AG08395 (cell line): ENCODE measurements around the gene ADAMTS2.
A peak's percentile ranks its signal among the peaks of the same experiment; 100 is the strongest.

Source experiments
- DNase-seq: peaks from one replicate; pipeline ENCODE4 v3.0.0; 2012; ENCODE audit warnings: mixed read lengths, low spot score

The ADAMTS2 gene

DNA sequence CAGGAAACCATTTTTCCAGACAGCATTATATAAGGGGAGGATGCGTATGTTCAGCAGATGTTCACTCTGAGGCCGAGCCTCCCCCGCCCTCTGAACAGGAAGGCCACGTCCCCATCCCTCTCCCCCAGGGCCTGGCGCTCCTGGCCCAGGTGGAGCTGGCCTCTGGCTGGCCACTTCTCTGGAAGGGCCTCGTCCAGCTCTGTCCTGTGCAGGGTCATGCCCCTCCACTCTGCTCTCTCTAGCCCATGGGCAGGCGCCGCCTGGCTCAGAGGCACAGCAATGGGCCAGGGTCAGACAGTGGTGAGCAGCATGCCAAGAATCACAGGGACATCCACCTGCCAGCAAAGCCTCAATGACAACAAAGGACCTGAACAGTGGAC lies 34.2 kb downstream of the ADAMTS2 start:
- no peak for DNase-seq

DNA sequence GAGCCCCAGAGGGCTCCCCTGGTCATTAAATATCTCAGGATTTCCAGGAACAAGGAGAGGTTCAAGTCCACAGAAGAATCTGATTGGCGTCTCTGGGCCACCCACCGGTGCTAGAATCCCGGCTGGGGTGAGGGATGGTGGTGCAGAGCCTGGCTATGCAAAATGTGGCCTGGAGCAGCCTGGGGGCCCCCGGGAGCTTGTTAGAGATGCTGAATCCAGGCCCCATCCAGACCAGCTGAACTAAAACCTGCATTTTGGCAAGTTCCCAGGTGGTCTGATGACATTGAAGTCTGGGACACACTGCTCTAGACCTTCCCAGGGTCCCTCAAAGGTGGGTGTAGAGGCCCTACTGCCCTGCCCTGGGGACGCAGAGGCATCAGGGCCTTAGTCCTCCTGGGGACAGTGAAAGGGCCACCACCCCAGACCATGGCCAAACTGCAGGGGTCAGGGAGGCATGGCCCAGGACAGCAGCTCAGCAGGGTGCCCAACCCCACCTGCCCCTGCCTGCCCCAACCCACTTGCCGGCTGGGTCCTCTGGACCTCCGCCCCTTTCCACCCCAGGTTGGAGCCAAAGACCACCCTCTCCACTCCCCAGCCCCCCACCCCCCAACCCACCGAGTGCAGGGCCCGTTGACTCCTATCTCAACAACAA lies 34.7 kb downstream of the ADAMTS2 start:
- no peak for DNase-seq

DNA sequence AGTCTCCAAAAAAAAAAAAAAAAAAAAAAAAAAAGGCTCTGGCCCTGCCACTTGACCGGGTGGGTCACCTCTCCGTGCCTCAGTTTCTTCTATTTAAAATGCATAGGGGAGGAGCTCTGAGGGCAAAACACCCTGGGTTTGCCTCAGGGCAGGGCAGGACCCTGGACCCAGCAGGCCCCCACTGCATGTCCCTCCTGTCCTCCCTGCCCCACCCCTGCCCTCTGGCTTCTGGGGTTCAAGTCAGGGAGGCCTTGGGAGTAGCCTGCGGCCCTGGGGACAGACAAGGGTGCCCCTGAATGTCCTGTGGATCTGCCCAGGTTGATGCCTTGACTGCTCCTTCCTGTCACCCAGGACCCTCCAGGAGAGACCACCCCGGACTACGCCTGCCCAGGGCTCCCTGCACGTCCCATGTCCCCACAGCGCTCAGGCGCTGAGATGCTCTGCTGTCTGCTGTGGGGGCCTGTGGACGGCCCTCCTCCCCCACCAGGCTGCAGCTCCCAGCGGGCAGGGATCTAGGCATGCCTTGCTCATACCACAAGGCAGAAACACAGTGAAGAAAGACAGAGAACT lies 35.4 kb downstream of the ADAMTS2 start:
- DNase-seq, result no peak

DNA sequence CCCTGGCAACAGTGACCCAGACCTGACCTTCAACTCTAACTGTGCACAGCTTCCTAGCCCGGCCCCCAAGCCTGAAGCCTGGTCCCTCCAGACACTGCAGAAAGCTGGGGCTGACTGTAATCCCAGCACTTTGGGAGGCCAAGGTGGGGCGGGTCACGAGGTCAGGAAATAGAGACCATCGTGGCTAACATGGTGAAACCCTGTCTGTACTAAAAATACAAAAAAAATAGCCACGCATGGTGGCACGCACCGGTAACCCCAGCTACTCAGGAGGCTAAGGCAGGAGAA lies 35.9 kb downstream of the ADAMTS2 start:
- DNase-seq, result no peak

DNA sequence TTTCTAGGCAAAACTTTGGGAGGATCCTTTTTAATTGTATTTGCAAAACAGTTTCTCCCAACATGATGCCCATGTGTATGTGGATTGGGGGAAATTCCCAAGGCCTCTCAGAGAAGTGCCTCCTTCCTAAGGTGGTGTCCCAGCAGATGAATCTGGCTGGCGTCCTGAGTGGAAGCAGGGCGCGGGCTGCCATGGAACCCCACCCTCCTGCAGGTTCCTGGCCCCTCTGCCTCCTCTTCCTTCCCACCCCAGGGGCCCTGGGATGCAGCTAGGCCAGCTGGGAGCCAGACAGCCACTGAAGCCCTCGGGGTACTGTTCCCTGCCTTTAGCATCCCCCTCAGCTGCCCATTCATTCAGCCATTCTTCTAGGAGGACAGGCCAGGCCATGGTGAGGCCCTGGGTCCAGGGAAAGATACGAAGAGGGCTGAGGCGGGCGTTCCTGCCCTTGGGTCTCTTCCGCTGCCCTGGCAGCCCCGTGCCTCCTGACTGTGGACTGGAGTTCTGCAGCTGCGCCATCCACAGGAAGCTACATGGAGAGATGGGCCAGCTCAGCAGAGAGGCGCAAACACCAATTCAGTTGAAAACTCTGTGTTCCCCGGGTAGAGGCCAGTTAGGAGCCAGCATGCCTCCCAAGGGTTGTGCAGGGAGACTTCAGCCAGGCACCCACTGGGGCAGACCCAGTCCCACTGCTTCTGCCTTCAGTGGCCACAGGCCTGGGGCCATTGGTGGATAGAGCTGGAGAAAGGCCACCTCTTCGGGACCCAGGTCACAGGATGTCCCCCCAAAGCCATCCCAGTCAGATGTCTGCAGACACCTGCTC lies 36.5 kb downstream of the ADAMTS2 start:
- DNase-seq, result no peak

DNA sequence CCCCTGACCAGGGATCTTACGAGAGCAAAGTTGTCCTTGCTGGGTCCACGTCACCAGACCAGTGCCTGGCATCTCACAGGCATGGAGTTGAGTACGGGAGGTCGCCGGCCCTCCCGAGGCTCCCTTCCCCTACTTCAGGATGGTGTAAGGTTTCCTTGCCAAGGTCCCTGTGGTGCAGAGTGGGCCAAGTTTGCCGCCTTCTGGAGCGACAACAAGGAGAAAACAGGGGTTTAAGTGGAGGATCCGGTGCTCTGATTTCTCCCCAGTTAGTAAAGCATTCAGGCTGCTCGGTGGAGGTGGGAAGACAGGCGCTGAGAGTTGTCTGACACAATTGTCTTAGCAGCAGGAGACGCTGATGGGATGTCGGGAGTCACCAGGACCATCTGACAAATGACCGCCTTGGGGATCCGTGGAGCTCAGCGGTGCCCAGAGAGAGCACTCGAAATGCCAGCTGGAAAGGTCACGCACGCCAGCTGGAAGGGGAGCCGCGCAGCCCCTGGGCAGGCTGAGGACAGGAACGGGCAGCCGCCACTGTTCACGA lies 37.3 kb downstream of the ADAMTS2 start:
- DNase-seq, result no peak

DNA sequence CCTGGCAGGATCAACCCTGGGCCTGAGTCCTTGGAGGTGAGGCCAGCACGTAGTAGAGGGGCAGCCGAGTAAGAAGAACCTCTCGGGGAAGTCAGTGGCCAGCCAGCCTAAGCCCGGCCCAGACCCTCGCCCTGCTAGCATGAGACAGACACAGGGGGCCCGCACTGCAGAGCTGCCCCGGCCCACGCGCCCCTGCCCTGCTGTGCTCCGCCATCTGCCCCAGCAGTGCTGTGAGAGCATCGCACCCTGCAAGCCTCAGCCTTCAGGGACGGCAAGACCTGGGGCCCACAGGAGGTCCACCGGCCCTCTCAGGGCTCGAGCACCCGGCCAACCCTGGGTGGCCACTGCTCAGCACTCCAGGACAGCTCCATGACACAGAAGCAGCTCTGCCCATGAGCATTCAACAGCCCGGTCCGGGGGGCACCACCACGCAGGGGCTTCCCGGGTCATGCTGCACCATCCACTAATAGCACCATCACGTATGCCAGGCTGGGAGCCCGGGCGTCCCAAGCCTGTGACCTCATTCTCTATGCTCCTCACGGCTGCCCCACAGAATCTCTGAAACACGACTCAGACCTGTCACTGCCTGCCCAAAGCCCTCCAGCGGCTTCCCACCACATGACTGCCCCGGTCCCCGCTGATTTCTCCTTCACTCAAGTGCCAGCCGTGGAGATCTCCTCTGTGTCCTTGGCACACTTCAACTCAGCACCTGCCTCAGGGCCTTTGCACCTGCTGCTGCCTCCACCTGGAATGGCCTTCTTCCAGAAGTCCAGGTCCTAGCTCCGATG lies 38.1 kb downstream of the ADAMTS2 start:
- DNase-seq, result peak; percentile 15

DNA sequence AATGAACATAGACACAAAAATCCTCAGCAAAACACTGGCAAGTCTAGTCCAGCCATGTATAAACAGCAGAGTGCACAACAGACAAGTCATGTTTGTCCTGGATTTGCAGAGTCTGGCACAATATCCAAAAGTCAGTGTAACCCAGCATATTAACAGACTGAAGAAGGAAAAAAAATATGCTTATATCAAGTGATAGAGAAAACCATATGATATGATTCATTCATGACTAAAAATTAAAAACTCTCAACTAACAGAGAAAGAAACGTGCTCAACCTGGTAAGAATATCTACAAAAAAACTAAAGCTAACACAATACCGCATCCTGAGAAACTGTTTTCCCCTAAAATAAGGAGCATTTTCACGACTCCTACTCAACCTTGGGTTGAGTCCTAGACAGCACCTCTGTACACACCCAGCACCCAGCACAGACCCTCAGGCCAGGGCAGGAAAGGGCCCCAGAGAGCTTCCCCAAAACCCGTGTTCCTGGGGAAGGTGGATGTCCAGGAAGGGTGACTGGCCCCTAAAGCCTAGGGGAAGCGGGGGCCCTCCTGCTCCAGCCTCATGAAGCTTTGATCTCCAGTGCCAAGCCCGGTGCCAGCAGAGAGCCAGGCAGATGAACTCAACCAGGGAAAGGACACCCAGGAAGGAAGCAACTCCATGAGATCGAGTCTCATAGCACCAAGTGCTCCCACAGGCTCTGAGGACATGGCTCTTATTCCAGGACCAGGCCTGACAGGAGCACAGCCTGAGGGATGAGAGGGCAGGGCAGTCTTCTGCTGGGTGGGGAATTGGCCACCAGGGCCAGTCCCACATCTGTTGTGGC lies 38.9 kb downstream of the ADAMTS2 start:
- DNase-seq, result no peak

DNA sequence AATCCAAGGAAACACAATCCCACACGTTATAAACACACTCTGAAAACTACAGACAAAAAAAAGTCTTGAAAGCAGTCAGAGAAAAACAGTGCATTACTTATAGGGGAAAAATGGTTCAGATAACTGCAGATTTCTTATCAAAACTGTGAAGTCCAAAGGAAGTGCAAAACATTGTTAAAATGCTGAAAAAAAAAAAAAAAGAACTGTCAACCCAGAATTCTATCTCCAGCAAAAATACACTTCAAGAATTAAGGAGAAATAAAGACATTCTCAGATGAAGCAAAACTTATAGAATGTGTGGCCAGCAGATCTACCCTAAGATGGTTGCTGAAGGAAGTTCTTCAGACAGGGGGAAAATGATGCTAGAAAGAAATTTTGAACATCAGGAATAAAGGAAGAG lies 40.4 kb downstream of the ADAMTS2 start:
- no peak for DNase-seq

DNA sequence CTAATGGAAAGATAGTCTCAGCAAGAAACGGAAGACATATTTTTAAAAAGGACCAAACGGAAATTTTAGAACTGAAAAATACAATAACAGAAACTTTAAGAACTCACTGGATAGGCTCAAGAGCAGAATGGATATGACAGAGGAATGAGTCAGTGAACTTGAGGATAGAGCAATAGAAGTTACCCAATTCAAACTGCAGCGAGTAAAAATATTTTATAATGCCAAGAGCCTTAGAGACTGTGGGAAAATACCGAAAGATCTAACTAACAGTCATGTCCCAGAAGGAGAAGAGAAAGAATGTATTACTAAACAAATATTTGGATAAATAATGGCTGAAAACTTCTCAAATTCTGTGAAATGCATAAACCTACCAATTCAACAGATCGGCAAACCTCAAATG lies 40.8 kb downstream of the ADAMTS2 start:
- DNase-seq, result peak; percentile 79

DNA sequence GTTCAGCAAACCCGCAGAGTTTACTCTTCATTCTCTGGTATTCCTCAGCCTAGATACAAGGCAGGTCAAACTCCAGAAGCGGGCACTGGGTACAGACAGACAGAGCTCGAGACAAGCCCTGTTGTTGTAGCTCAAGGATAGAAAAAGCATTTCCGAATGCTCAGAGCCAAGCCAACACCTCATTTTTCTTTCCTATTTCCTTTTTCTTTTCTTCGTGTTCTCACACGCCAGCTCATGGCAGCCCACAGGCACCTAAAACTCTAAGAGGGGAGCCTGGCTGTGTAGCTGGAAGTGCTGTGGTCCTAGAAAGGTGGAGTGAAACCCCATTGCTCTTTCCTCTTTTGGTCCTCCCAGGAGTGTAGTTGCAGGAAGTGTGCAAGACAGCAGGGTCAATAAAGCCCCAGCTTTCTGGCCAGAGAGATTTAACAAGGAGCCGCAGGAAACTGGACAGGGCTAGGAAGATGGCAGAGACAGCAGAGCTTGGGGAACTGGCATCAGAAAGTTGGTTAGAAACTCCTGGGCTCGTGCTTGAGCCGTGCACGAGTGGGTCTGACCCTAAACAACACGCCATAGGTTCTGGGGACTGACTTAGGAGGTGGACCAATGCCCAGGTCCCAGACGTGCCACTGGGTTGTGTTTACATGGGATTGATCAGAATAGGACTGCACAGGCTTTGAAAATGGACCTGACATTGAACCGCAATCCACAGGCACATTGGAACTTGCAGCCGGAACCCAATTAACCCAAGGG lies 41.6 kb downstream of the ADAMTS2 start:
- no peak for DNase-seq

DNA sequence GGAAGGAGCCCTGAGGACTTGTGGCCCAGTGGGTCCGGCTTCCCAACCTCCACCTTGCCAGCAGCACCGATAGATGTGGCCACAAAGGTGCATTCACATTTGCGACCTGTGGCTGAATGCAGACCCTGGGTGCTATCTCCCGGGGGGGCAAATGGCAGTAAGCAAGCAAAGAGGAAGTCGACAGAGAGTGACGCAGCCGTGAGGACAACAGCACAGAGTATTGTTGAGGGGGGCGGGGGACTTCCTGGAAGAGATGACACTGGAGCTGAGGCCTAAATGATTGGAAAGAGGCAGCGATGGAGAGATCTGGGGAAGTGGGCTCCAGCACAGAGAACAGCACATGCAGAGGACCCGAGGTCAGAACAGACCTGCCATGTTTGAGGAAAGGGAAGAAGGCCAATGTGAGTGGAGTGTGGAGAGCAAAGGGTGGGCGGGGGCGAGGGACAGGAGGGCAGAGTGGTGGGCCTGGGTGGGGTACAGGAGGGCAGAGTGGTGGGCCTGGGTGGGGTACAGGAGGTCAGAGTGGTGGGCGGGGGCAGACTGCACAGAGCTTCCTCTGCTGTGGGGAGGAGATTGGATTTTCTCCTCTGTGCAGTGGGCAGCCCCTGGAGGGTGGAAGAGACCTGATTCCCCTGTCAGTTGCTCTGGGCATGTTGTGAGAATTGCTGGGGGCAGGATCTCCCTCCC lies 42.6 kb downstream of the ADAMTS2 start:
- DNase-seq, result no peak

DNA sequence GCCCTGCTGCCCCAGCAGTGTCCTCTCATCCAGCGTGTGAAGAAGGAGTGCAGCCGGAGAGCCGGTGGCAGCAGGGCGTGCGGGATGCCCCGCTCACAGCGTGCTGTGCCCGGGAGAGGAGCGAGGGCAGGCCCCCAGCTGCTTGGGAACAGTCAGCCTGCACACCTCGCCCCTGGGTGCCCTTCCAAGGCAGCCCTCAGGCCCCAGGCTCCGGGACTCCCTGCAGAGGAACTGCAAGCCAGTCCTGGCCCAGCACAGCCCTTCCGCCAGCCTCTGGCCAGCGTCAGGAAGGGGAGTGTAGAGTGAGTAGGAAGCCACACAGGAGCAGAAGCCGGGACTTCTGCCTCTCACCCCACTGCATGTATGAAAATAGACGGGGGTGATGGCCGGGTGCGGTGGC lies 43.5 kb downstream of the ADAMTS2 start:
- no peak for DNase-seq

DNA sequence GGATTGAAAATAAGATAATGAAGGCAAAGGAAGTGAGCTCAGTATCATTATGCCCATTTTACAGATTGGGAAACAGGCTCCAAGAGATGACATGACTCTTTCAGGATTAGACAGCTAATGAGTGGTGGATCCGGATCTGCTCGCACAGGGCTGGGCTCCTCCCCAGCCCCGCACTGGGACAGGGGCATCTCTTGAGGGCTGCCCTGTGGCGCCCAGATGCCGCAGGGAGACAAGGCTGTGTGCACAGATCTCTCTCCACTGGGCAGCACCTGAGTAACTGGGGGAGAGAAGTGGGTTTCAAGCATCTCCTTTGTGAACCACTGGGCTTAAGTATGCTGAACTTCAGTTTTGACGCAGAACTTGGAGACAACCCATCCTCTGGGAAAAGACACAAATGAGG lies 43.9 kb downstream of the ADAMTS2 start:
- DNase-seq, result no peak

DNA sequence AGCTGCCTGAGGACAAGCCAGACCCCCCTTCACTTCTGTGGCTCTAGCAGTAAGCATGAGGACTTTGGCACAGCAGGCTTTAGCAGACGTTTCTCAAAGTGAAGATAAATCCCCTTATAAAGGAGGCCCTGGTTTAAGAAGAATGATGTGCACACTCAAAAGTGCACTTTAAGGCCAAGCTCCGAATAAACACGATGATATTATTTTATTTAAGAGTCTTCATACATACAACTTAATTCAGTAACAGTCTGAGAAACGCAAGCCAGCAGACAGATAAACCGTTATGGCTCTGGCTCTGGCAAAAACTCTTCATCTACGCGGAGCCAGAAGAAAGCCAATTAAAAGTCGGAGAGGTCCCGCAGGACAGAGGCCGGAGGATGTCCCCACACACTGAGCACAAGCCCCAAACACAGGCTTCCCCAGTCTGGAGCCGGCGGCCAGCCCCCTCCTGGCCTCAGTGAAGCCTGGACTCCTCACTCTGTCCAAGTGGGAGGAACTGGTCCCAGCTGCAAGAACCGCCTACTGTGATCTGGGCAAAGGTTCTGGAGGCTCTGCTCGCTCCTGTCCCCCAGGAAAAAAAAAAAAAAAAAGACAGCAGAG lies 44.6 kb downstream of the ADAMTS2 start:
- no peak for DNase-seq

DNA sequence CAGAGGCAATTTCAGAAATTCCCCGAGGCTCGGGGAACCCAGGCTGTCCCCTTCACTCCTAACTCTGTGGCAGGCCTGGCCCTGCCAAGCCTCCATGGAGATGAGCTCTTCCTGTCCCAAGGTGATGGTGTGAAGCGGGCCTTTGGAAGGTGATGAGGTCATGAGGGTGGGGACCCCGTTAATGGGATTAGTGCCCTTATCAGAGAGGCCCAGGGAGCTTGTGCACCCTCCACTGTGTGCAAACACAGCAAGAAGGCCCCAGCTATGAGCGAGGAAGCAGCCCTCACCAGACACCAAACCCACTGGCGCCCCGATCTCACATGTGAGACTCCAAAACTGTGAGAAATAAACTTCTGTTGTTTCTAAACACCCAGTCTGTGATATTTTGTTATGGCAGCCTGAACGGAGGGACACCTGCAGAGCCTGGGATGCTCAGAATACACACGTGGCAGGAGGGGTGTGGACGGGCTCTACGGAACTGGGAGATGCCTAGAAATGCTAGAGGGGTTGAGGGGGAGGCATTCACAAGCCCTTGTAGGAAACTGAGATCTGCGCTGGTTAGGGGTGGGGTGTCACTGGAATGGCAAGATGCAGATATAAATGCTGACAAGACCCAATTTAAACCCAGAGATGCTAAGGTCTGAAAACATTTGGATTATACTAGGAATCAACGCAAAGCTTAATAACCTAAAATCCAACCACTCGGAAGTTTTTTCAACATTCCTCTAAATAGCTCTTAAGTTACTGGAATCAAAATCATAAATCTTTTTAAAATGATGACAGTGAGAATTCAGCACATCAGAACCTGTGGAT lies 46.9 kb downstream of the ADAMTS2 start:
- no peak for DNase-seq

DNA sequence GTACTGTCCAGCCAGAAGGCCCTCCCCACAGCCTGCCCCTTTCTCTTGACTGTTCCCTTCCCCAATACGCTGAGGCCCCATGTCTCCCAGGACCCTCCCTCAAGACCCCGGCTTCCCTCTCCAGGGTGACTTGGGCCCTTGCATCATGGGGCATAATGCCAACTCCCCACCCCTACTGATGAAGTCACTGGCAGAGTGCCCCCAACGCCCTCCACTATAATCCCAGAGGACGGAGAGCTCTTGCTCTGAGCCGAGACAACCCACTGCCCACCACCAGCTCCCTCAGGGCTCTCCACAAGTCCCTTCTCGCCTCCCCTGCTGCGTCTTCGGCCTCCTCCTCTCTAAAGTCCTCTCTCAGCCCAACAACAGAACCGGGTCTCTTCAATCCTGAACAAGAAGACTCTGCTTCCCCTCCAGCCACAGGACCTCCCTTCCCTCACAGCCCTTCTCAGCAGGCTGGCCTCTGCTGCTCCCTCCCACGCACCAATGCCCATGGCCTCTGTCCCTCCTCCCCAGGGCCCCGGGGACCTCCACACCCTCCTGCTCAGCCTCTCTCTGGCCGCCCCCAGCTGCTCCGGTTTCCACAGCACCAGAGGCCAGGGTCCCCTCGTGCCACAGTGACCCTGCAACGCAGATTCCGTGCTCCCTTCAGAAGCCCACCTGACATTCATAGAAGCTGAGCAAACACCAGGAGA lies 47.6 kb downstream of the ADAMTS2 start:
- DNase-seq, result no peak

DNA sequence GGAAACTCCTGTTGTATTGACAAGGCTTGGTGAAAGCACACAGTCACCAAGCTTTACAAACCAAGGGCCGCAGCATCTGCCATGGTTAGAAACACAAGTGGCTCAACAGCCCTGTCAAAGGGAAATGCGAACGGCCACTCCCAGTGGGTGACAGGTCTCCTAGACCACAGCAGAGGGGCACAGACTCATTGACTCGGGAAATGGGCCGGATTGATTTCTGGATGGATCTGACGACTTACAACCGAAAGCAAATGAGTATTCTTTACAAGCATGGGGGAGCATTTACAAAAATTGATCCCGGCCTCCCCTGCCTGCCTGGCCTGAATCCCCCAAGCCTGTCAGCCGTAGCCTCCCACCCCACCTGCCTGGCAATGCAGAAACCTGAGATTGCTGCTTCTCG lies 48.2 kb downstream of the ADAMTS2 start:
- no peak for DNase-seq
